GM18909 (cell line): Measurements from ENCODE around the gene CCDC51.
"Not testable (repeated sequence)": the region's sequence is repeated elsewhere in the genome, so short reads cannot be mapped to it uniquely, and the experiment has no call there.

Experiments
- ATAC-seq: cut with Tn5 transposase; IDR thresholded peaks from one replicate; pipeline ENCODE4 v1.9.1; 2021; ENCODE audit warnings: mild to moderate bottlenecking; ENCODE audit not compliant: unreplicated experiment, poor library complexity

CCDC51 gene, protein sequence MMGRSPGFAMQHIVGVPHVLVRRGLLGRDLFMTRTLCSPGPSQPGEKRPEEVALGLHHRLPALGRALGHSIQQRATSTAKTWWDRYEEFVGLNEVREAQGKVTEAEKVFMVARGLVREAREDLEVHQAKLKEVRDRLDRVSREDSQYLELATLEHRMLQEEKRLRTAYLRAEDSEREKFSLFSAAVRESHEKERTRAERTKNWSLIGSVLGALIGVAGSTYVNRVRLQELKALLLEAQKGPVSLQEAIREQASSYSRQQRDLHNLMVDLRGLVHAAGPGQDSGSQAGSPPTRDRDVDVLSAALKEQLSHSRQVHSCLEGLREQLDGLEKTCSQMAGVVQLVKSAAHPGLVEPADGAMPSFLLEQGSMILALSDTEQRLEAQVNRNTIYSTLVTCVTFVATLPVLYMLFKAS

DNA sequence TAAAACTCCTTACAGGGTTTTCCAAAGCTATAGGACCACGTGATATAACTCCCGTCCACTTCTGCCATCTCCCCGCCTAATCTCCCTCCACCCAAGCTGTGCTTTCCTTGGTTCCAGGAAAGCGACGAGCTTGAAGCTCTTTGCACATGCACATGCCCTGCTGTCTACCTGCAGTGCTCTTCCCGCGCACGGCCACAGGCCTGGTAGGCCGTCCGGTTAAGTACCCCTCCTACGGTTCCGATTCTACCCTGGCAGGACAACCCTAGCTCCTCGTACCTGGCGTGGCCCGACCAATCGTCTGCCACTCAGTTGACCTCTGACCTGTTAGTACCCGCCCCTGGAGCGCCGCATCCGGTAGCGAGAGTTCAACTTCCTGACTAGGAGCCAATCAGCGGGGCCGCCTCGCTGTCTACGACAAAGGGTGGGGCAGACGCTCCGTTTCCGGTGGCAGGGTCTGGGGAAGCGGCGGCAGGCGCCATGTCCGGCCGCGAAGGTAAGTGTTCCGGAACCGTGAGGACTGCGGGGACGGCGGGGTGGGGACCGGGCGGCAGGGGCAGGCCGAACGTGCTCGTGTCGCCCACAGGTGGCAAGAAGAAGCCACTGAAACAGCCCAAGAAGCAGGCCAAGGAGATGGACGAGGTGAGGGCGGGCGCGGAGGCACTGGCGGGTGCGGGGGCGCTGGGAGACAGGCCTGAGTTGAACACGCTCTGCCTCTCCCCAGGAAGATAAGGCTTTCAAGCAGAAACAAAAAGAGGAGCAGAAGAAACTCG is at the start of gene CCDC51, which contains the start of gene TMA7:
Gene CCDC51 (minus strand): TSS at position 300 of the 770 bp plus-strand sequence. CDS start 4,991 bp downstream, outside the sequence.
Gene TMA7 (plus strand): TSS at position 438 of the 770 bp plus-strand sequence. CDS start 40 bp downstream, at position 478.
- ATAC-seq: peak; percentile 95

DNA sequence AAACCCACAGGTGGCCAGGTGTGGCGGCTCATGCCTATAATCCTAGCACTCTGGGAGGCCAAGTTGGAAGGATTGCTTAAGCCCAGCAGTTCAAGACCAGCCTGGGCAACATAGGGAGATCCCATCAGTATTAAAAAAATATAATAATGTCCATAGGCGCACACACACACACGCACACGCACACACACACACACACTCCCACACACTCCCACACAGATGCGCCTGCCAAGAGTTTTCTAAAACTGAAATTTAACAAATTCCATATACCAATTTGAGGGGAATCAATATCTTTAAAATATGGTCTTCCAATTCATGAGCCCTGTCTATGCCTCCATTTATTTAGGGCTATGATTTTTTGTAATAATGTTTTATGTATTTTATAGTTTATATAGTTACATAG is 47.0 kb upstream of the CCDC51 start:
- no peak for ATAC-seq

DNA sequence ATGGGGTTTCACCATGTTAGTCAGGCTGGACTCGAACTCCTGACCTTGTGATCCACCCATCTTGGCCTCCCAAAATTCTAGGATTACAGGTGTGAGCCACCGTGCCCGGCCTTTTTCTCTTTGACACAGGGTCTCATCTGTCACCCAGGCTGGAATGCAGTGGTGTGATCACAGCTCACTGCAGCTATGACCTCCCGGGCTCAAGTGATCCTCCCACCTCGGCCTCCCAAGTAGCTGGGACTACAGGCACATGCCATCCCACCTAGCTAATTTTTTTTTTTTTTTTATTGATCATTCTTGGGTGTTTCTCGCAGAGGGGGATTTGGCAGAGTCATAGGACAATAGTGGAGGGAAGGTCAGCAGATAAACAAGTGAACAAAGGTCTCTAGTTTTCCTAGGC is 42.9 kb upstream of the CCDC51 start:
- ATAC-seq: not testable (repeated sequence)

DNA sequence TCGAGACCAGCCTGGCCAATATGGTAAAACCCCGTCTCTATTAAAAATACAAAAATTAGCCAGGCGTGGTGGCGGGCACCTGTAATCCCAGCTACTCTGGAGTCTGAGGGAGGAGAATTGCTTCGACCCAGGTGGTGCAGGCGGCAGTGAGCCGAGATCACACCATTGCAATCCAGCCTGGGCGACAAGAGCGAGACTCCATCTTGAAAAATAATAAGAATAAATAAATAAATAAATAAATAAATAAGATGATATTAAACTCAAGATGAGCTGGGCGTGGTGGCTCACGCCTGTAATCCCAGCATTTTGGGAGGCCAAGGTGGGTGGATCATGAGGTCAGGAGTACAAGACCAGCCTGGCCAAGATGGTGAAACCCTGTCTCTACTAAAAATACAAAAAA is 41.0 kb upstream of the CCDC51 start:
- not testable (repeated sequence) for ATAC-seq

DNA sequence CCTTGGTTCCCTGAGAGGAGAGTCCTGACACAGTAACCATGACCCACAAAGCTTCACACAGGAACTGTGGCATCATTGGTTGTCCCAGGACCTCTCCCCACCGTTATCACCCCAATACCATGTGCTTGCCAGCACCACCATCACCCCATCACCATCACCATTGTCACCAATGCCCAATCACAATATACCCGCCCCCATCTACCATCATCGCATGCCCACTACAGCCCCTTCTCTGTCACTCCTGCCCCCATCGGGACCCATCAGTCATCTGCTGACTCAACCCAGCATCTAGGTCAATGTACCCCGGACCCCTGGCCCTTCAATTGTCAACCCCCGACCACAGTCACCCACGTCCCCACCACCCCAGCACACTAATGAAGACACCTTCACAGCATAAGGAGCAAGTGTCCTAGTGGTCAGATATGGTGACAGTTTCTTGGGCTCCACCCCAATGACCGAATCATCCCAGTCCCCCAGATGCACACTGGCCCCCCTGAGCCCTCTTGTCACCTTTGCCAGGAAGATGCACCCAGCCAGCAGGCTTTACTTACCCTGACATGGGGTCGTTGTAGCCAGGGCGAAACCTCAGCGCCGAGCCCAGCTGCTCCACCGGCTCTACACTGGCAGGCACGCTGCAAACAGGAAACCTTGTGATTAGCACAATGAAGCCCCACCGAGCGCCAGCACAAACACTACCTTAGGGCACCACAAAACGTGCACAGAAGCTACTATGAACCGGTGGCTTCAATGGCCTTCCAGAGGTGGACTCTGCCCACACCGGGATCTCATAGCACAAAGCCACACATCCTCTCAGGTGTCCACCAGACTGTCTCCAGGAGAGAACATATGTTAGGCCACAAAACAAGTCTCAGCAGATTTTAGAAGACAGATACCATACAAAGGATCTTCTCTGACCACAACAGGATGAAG is 39.0 kb upstream of the CCDC51 start:
- ATAC-seq: no peak

DNA sequence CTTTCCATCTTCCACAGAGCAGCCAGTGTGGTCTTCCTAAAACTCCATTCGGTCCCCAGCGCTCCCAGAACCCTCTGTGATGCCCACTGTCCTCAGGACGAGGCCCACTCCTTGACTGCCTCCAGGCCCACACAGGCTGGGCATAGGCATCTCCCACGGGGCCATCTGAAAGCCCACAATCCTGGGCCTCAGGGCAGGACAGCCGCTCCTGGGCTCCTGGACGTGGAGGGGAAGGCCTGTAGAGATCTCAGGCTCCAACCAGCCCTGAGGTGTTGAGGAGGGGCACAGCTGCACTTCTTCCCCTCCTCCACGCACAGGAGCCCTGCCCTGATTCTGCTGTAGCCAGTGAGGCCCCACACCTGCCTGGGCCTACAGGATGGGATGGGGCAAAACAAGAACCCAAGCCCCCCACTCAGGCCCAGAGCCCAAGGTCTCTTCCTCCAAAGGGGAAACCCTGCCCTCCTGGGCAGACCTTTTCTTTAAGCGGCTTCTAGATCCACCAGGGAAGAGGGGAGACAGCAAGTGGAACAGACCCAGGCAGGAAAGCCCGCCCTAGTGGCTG is 38.1 kb upstream of the CCDC51 start:
- ATAC-seq: no peak

GRCh38 chr3:48476426-48477053 is 36.6 kb upstream of the CCDC51 start:
- no peak for ATAC-seq

GRCh38 chr3:48475188-48475587 is 35.3 kb upstream of the CCDC51 start:
- ATAC-seq: no peak

- no peak for ATAC-seq
Observed at GRCh38 chr3:48474619-48475018, 34.7 kb upstream of the CCDC51 start.

- ATAC-seq: not testable (repeated sequence)
Observed at GRCh38 chr3:48474031-48474430, 34.1 kb upstream of the CCDC51 start.

- no peak for ATAC-seq
Observed at GRCh38 chr3:48473617-48473952, 33.7 kb upstream of the CCDC51 start.

DNA sequence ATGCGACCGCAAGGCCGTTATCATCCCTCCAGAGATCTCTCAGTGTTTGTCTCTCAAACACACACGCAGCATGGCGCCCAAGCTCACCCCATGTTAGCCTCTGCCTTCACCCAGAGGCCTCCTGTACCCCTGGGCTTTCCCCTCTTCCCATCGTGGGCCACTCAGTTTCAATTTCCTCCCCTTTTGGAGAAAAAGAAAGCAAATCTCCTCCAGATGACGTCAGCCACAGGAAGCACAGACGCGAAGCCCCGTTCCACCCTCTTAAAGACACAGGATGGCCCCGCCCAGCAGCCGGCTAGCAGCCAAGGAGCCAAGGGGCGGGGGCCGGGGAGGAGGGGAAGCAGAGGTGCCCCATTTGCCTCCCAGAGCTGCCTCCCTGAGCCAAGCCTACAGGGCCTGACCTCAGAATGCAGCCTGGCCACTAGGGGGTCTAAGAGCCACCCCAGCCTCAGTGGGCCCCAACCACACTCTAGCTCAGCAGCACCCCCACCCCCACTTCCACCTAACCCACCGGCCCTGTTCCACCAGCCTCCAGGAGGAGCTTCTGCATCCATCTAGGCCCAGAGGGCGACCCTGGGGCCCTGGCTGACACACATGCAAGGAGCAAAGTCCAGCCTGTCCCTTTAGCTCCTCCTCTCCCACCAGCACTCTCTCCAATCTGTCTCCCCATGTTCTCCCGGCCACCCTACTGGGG is 33.2 kb upstream of the CCDC51 start:
- peak; percentile 83 for ATAC-seq

DNA sequence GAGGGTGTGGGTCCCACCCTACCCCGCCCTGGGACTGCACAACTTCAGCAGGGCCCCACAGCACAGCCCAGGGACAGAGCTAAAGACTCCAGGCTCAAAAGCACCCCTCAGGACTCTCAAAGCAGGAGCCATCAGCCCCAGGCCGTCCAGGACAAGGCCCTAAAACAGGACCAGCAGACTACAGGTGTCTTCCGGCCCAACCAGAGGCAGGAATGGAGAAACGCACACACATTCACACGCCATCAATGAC is 32.7 kb upstream of the CCDC51 start:
- peak; percentile 13 for ATAC-seq

DNA sequence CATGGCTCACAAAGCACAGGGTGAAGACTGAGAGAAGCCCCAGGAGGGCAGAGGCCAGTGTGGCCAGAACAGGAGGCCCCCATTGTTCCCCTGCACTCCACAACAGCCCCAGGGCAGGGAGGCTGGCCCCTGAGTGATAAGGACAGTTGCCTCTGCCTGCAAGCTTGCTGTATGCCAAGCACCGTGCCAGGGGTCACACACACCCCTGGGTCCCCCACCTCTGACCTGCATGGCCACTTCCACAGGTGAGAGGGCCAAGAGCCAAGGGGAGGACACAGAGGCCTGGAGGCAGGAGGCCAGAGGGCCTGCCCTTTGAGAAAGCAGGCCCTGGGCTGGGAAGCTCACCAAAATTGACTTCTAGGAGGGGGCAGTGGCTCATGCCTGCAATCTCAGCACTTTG is 30.4 kb upstream of the CCDC51 start:
- ATAC-seq: no peak

DNA sequence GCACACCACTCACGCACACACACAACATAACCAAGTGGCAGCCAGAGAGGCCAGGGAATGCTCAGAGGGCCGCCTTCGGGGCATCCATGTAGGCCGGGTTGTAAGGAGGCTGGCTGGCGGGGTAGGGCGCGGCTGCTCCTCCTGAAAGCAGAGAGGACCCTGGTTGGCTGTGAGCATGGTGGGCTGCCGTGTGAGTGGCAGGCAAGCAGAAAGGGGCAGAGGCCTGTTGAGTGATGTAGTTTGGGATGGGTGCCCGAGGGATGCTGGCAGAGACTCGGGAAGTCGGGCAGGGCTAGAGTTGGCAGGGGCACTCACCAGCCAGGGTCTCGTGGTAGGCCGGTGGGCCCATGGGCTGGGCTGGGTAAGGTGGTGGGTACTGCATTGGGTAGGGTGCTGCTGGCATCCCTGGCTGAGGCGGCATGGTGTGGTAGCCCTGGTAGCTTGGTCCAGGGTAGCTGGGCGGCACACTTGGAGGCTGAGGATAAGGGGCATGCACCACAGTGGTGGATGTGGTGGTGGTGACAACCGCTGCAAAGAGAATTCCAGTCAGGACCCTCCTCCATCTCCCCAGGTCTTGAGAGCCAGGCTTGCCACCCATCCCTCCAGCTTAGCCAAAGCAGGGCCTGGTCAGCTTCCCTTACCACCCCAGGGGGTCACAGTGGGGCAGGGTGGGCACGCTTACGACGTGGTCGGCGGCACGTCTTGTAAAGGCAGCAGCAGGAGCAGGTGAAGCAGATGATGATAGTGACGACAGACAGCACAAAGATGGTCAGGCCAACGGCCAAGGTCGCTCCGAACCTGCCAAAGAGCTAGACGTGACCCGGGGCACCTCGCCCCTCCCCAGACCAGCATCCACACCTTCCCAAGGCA is 29.4 kb upstream of the CCDC51 start:
- ATAC-seq: no peak

DNA sequence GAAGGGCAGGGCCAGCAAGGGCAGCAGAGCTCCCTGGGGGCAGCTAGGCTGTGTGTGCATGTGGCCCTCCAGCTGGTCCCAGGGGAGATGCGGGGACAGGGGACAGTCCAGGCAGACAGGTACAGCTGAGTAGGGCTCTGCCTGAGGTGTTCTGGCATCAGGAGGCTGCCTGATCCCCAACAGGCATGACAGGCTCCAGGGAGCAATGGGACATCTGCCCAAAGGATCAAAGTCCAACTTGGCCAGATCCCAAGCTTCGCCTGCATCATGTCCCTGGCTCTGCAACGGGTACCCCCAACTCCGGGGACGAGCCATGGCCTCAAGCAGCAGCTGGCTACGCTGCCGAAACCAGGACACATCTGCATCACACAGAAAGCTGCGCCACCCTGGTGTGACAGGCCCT is 28.4 kb upstream of the CCDC51 start:
- ATAC-seq: no peak

- no peak for ATAC-seq
Observed at GRCh38 chr3:48467473-48468267, 27.8 kb upstream of the CCDC51 start.

DNA sequence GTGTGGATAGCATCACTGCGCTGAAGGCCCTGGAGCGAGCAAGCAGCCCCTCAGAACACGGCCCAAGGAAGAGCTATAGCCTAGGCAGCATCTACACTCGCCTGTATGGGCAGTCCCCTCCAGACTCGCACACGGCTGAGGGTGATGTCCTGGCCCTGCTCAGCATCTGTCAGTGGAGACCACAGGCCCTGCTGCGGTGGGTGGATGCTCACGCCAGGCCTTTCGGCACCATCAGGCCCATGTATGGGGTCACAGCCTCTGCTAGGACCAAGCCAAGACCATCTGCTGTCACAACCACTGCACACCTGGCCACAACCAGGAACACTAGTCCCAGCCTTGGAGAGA is 27.2 kb upstream of the CCDC51 start:
- ATAC-seq: no peak
